Limb (tissue), 2 donors: ENCODE results near the gene GLRA3.
"Not testable (repeated sequence)": the region's sequence is repeated elsewhere in the genome, so short reads cannot be mapped to it uniquely, and the experiment has no call there.

ENCODE experiments used
- DNase-seq, 2 donors: peaks; one replicate each; pipeline ENCODE4 v3.0.0-alpha.2; 2016; ENCODE audit errors: extremely low spot score in 2 of 2

The GLRA3 gene

DNA sequence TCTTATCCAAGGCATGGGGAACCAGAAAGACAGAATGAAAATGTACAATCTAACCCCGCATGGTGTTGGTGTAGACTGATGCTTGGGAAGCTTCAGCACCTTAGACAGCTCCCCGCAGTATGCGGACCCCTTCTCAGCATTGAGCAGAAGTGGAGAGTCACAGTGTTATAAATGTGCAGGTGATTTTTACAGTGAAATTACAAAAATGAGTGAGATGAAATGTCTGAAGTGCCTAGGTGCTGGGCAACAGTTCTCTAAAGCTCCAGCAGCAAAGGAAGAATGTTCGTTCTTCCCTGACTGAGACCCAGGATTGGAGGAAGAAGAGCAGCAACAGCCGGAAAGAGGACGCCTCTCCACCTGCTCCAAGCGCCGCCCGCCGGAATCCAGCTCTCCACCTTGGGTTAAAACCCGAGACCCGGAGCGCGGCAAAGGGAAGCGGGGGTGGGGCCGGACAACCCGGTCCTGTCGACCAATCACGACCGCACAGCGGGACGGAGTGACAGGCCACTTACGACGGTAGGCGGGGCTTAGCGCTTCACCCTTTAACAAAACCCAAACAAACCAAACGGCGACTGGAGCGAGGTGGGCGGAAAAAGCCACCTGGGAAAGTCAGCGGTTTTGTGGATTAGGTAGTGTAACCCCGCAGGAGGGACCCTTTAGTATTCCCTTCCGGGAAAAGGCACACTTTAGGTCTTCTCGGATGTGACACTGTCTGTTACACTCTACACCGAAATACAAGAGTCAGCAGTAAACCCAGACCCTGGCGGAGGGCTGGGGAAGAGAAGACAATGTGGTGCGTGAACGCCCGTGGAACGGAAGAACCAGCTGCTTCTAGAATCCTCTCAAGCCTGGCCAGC is at the start of gene GLRA3:
GLRA3 (minus strand) TSS at position 403 of the 857 bp plus-strand sequence. CDS start 436 bp downstream, outside the sequence.
- DNase-seq = peak; percentile 53 to 80

DNA sequence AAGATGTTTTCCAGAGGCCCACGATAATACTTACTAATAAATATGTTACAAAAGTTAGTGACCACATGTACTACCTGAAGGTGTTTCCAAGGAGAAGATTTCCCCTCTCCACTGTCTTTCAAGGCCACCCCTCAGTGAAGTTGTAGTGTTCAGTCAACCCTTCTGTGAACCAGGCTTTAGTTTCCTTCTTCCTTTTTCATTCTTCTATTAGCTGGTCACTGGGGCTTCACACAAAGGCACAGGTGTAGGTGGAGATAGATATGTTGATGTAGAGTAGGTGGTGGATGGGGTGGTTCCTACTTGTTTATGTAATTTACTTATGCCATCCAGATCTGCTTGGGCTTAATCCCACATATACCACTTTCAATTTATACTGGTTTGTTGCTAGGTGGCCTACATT is 45.9 kb upstream of the GLRA3 start:
- DNase-seq = no peak

GRCh38 chr4:174873931-174874330 is 44.9 kb upstream of the GLRA3 start:
- DNase-seq = no peak

GRCh38 chr4:174873146-174873545 is 44.1 kb upstream of the GLRA3 start:
- not testable (repeated sequence) for DNase-seq

DNA sequence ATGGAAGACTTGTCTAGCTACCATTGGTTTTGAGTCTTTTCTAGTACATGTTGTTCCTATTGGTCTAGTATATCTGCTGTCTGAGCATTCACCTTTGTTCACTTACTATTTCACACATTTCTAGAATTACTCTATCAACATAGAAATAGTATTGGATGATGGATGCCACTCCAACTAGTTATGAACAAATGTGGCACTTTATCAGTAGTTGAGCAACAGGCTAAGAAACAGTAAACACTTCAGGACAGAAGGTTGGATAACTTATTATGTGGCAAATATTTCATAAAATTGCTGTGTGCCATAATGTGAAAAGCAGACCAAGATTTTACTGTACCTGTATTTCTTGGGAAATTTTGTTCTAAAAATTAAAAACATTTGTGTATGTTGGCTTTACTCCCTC is 42.4 kb upstream of the GLRA3 start:
- DNase-seq = no peak

DNA sequence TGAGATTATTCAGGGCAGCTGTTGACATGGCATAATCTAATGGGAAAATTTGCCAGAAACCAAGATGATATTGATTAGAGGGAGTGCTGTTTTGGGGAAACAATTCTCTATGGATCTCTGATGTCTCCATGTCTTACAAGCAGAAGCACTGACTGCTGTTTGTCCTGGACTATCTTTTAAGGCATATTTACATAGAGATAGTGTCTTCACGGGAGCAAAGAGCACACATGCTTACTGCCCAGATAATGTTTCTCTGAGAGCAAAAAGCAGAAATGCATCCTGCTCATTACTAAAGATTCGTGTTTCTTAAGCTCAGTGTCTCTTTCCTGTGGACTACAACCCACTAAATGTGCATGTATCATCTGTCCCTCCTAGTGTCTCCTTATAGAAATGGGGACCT is 41.3 kb upstream of the GLRA3 start:
- DNase-seq = no peak

GRCh38 chr4:174869339-174869738 is 40.3 kb upstream of the GLRA3 start:
- no peak for DNase-seq

DNA sequence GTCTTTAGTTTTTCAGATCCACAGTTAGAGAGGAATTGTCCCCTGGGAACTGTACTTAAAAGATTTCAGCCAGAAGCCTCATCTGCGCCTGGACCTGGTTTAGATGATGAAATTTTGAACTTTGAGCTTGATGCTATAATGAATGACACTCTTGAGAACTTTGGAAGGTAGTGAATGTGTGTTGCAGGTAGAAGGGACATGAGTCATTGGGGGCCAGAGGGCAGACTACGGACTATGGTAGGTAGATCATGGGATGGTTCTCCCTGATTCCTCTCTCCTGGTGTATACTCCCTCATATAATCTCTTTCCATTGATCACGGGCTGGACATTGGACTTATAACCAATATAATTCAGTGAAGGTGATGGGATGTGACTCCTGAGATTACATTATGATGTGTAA is 38.9 kb upstream of the GLRA3 start:
- no peak for DNase-seq

GRCh38 chr4:174865418-174865985 is 36.5 kb upstream of the GLRA3 start:
- no peak for DNase-seq

DNA sequence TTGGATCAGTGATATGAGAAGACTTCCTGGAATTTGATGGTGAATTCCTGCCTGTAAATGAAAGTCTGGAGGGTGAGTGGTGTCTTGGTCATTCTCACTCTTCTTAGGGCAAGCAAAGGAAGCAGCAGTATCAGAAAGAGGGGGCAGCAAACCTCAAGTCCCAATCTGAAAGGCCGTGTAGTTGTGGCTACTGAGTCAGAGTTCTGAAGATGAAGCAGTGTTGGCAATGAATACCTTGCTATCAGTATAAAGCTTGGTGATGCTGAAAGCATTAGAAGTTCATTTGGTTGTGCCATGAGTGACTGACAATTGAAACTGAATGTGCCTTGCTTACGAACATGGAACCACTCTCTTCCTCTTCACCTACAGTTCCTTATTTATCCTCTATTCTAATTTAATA is 35.0 kb upstream of the GLRA3 start:
- DNase-seq = no peak

- no peak for DNase-seq
Observed at GRCh38 chr4:174860588-174860987, 31.5 kb upstream of the GLRA3 start.

GRCh38 chr4:174859904-174860303 is 30.9 kb upstream of the GLRA3 start:
- DNase-seq = no peak

- DNase-seq = no peak
Observed at GRCh38 chr4:174856926-174857800, 28.1 kb upstream of the GLRA3 start.

GRCh38 chr4:174855050-174855449 is 26.0 kb upstream of the GLRA3 start:
- DNase-seq = no peak

DNA sequence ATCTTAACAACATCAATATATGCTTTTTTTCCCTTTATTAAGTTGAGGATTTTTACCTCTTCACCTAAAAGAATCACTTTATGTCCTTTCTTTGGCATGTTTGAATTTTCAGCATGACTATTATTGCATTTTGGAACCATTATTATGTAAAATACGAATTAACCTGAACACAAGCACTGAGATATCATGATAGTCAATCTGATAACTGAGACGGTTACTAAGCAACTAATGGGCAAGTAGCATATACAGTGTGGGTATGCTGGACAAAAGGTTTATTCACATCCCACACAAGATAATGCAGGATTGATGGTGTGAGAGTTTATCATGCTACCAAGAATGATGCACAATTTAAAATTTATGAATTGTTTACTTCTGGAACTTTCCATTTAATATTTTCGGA is 24.6 kb upstream of the GLRA3 start:
- DNase-seq = no peak

DNA sequence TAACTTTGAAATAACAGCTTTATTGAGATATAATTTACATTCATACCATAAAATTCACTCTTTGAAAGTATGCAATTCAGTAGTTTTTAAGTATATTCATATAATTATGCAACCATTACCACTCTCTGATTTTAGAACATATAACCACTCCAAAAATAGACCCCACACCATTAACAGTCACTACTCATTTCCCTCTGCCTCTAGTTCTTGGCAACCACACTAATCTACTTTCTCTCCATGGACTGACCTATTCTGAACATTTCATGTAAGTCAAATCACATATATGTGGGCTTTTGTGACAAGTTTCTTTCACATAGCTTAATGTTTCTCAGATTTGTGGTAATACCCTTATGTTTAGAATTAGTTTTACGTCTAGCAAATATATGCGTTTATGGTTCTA is 19.5 kb upstream of the GLRA3 start:
- DNase-seq = no peak

GRCh38 chr4:174847801-174848427 is 18.9 kb upstream of the GLRA3 start:
- DNase-seq = no peak

DNA sequence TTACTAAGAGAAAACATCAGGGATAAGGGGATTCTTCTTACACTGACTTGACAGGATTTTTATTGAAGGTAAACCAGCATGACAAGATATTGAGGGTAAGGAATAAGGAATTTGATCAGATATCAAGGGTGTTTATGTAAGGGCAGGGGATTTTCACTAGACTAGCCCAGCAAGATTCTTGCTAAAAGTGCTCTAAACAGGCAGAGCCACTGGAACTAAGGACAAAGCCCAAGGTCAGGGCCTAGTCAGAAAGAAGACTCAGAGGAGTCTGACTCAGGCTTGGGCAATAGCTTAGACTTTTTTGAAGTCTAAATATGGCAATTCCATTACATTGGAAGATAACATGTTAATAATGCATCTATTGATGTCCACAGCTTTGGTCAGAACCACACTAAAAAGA is 6.5 kb upstream of the GLRA3 start:
- no peak for DNase-seq

DNA sequence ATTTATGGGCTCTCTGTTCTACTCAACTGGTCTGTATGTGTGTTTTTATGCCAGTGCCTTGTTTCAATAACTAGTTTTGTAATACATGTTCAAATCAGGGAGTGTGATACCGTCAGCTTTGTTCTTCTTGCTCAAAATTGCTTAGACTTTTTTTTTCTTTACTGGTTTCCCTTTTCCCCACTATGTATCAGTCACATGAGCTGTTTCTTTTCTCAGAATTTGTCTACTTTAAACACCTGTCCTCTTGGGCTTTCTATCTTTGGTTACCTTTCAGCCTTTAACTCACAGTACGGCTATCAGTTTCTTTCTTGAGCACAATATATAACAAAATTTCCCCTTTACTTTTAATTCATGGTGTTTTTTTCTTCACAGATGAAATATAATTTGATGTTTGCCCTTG is 5.4 kb upstream of the GLRA3 start:
- DNase-seq = no peak

- no peak for DNase-seq
Observed at GRCh38 chr4:174826660-174827059, 2.4 kb downstream of the GLRA3 start.

DNA sequence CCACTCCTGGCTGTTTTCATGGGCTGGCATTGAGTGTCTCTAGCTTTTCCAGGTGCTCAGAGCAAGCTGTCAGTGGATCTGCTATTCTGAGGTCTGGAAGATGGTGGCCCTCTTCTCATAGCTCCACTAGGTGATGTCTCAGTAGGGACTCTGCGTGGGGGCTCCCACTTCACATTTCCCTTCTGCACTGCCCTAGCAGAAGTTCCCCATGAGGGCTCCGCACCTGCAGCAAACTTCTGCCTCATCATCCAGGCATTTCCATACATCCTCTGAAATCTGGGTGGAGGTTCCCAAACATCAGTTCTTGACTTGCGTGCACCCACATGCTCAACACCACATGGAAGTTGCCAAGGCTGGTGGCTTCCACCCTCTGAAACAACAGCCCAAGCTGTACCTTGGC is 13.8 kb downstream of the GLRA3 start:
- no peak for DNase-seq

DNA sequence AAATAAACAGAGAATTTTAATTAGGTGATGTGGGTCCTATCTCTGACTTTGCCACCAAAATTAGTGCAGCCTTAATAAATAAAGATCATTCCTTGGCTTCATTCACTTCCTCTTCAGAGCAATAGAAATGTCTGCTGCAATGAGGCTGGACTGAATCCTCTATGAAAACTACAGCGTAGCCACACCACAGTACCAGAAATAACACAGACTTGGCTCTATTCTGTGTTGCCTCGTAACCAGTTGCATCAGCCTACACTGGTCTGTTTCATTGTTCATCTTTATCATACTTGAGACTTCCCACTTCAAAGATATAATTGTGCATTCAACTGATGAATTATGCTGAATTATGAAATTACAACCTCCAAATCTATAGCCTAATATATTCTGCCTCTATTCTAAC is 15.8 kb downstream of the GLRA3 start:
- no peak for DNase-seq
